ENCODE data around the gene DLGAP1.

- TF ChIP-seq CTCF (IDR thresholded peaks at IDR 0.05): no peak
- TF ChIP-seq POLR2A (IDR thresholded peaks at IDR 0.05): no peak
- no peak for TF ChIP-seq POLR2AphosphoS5 (IDR thresholded peaks at IDR 0.05)
These were observed 775.9 kb downstream of the DLGAP1 start for GRCh38 chr18:3679241-3679640.

Data from breast epithelium (tissue), 3 donors.